GM19193 (cell line): ENCODE data around the gene CEP192.

ENCODE experiments used
- POLR2A ChIP-seq: IDR thresholded peaks from 4 replicates; pipeline ENCODE4 v1.6.1; 2011; ENCODE audit not compliant: insufficient read depth, insufficient read length; ENCODE audit errors: extremely low read depth

Gene CEP192

DNA sequence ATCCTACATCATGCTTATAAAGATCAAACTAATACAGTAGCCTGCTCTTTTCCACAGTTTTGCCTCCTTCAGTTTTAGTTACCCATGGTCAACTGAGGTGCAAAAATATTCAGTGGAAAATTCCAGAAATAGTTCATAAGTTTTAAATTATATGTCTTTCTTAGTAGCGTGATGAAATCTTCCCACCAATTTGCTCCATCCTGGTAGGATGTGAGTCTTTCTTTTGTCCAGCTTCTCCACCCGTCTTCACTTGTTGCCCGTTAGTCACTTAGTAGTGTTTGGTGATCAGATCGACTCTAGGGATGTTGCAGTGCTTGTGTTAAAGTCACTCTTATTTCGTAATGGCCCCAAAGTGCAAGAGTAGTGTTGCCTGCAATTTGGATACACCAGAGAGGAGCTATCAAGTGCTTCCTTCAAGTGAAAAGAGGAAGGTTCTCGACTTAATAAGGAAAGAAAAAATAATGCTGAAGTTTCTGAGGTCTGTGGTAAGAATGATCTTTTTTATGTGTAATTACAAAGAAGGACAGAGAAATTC lies 57.0 kb downstream of the CEP192 start:
- no peak for TF ChIP-seq POLR2A

DNA sequence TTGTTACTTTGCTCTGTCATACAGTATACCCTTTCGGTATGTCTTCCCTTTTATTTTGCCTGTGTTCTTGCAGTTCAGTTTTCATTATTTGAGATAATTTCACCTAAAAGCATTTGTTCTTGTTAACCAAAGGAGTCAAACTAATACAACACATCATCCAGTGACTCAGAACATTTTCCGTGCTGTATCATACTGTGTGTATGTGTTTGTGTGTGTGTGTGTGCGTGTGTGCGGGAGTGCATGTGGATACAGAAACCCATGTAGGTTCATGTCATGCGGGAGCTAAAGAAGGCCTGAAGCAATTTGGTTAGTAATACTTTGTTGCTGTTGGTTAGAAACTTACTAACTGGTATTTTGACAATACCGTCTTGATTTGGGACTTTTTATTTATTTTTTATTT lies 60.0 kb downstream of the CEP192 start:
- no peak for TF ChIP-seq POLR2A

DNA sequence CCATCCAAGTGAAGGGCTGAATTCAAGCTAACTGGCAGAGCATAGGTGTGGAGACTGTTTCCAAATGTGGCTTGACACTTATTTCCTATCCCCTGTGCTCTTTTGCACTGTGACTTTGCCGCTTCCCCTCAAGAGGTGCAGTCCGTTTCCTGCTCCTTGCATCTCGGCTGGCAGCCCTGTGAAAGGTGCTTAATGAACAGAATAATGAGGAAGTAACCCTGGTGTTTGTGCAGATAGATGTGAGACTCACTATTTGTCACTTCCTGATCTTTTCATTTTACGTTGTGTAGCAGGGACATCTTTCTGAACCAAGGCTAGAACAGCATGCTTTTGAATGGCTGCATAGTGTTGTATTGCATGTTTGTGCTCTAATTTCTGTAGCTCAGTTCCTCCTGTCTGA lies 60.8 kb downstream of the CEP192 start:
- no peak for TF ChIP-seq POLR2A

DNA sequence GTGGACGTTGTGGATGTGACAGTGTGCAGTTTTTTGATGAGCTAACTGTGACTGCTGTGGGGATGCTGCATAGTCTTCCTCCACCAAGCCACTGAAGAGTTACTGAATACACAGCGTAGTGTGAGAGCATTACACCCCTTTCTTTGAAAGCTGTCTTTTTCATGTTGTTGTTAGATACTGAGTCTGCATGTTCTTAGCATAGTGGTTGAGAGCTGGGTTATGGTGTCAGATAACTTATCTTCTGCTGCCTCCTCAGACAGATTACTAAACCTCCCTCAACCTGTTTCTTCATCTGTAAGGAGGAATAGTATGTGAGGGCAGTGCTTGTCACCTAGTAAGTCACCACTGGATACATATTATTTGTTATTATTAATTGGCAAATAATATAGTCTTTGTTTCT lies 63.2 kb downstream of the CEP192 start:
- TF ChIP-seq POLR2A: no peak

DNA sequence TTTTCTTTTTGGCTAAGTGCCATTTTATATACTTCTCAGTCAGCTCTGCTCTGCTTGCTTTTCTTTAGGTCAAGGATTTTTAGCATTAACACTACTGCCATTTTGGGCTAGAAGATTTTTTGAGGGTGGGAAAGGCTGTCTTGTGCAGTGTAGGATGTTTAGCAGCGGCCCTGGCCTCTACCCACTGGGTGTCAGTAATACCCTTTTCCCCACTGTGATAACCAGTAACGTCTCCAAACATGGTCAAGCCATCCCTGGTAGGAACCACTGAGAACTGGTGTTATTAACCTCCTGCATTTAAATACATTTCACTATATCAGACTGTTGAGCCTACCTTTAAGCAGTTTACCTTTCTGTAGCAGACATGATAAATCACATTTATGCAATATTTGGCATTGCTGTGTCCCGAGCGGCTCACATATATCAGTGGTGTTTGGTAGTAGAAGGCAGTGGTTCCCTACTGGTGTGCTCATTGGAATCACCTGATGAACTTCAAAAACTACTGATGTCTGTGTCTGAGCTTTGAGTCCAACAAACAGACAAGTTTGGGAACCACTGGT lies 70.5 kb downstream of the CEP192 start:
- TF ChIP-seq POLR2A: no peak

DNA sequence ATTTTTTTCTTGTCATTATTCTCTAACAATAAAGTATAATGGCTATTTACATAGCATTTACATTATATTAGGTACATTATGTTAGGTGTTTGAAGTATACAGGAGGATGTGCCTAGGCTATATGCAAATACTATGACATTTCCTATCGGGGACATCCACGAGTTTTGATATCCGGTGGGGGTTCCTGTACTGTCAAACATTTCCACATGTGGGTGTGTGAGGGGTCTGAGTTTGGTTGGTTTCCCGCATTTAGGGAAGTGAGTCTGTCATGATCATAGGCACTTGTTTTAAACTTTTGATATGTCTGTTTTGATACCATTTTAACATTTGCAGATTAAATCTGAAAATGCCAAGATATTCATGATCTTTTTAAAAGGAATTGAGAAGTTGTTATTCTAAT lies 76.0 kb downstream of the CEP192 start:
- TF ChIP-seq POLR2A: no peak

DNA sequence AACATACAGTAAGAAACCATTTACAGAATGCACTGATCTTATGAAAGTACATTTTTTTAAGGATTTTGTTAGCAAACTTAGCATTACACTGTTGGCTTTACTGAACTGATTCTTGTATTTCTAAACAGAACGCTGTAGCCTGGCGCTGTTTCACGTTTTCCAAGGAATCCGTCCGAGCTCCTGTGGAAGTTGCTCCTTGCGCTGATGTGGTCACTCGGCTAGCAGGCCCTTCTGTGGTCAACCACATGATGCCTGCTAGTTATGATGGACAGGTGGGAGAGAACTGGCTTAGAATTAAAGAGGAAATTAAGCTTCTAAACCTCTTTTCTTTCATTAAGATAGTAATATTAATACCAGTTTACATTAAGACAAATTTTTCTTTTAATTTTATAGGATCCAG lies 76.8 kb downstream of the CEP192 start:
- TF ChIP-seq POLR2A: no peak

DNA sequence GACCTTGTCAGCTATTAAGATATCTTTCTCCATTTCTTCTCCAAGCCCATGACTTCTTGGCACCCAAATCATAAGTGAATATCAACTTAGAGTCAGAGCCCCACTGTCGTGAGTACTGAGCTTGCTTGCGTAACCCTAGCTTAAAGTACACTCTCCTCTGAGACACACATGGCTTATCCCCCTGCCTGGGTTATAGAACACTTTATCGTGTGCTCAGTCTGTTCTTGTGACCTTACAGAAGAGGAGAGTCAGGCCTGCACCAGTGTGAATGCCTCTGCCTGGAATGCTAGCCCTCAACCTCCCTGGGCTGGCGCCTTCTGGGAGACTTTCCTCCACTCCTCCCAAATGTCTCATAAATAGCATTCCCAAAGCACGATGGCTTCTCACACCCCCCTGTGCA lies 79.3 kb downstream of the CEP192 start:
- TF ChIP-seq POLR2A: no peak

DNA sequence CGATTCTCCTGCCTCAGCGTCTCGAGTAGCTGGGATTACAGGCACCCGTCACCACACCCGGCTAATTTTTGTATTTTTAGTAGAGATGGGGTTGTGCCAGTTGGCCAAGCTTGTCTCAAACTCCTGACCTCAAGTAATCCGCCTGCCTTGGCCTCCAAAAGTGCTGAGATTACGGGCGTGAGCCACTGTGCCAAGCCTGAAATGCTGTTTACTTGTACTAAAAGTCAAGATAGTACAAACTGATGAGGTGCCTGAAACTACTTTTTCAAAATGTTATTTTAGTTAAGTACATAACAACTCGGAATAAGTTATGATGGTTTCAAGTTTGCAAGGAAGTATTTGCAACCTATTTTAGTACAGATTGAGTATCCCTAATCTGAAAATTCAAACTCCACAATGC lies 85.7 kb downstream of the CEP192 start:
- no peak for TF ChIP-seq POLR2A

DNA sequence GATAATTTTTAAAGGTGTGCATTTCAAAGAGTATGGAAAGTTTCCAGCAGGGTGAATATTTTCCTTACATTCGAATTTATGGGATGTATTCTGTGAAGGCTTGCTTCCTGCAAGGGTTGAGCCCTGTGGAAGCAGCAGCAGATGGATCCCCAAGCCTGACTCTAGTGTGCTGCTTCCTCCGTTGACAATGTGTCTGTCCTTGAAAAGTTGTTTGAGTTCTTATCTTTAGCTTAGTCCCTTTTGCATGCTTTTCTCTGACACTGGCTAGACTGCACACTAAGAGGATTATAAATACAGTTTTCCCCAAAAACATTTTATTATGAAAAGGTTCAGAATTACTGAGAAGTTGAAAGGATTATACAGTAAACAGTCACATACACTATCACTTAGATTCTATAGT lies 86.3 kb downstream of the CEP192 start:
- no peak for TF ChIP-seq POLR2A

DNA sequence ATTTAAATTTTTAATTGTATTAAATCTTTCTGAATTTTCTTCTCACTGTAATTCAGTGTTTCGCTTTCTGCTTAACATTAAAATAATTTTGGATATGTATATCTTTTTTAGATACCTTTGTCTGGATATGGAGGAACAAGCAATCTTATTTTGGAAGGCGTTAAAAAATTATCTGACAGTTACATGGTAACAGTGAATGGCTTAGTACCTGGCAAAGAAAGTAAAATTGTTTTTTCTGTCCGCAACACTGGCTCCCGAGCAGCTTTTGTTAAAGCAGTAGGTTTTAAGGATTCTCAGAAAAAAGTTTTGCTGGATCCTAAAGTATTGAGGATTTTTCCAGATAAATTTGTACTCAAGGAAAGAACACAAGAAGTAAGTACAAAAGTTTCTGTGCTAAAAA lies 95.7 kb downstream of the CEP192 start:
- TF ChIP-seq POLR2A: no peak

DNA sequence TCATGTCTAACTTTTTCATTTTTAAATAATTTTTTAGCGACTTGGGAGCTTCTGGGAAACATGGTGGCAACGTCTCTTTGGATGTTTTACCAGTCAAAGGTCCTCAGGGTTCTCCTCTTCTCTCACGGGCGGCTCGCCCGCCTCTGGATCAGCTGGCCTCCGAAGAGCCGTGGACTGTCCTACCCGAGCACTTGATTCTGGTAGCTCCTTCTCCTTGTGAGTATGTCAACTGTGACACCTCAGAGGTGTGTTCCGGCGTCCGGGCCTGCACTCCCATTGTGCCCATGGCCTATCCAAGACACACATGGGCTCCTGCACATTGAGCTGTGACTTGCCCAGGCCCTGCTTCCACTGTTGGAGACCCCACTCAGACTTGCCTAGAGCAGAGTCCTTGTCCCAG lies 104.3 kb downstream of the CEP192 start:
- TF ChIP-seq POLR2A: no peak

DNA sequence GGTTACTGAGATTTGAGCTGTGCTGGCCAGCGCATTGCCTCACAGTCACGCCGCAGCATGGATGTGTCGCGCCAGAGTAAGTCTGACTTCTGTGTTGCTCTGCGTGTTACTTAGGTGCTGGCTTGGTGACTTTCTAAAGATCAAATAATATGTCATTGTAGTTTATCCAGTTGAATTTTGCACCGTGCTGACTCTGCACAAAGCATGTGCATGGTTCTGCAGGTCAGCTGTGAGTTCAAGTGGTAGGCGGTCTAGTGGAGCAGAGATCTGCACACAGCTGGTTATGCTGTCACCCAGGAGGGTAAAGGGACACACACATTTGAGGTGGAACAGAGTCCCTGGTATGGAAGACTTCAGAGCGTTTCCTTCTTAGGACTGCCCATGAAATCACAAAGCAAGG lies 105.1 kb downstream of the CEP192 start:
- no peak for TF ChIP-seq POLR2A

DNA sequence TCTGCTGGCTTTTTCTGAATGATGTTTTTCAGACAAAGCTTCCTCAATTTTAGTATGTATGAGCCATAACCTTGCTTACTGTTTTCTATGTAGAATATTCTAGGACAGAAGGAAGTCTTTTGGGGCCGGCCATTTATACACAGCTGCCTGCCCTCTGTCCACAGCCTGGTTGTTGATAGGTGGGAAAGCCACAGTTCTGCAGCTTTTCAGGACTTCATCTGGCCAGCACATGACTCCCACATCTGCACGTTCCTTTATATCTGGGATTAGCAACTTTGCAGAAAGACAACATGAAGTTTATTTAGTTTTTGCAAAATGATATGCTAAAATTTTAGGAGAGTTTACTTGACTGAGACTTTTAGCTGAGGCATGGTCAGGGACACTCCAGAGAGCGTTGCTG lies 105.6 kb downstream of the CEP192 start:
- no peak for TF ChIP-seq POLR2A

DNA sequence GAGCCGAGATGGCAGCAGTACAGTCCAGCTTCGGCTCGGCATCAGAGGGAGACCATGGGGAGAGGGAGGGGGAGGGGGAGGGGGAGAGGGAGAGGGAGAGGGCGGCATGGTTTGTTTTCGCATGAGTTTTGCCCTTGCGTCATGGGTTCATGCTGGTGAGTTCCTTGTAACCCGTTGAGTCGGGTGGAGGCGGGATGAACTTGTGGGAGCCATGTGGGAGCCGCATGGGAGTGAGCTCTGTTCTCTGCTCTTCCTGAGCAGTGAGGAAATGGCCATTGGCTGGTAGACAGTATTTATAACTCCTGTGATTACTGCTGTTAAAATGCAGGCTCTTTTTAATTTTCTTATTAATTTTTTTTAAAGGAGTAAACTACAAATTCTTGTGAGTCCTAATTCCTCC lies 108.0 kb downstream of the CEP192 start:
- no peak for TF ChIP-seq POLR2A

DNA sequence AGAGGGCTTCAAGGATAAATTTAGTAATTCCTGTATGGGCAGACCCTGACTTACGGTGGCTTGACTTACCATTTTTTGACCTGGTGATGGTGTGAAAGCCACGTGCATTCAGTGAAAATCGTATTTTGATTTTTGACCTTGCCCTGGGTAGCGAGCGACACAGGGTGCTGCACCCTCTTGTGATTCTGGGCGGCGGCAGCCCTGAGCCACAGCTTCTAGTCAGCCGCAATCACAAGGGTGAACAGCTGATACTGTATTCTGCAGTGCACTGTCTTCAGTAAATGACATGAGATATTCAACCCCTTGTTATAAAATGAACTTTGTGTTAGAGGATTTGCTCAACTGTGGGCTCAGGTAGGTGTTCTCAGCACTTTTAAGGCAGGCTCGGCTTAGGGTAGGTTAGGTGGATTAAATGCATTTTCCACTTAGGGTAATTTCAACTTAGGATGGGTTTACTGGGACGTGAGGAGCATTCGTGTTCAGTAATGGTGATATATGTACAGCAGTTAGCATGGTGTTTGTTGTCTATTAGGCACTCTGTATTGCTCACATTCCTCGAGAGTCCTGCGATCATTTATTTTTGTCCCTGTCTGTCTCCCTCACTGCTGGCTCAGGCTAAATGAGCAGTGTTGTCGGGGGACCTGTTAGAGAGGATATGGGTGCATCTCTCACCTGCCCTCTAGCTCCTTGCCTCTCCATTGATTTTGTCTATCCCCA lies 109.9 kb downstream of the CEP192 start:
- TF ChIP-seq POLR2A: no peak
